ENCODE measurements around the gene KIF26A. TPM values are rescaled to one million over a fixed set of nuclear protein-coding genes. Genes with fewer than 3 reads are reported as not detected.
"Not testable (repeated sequence)": the region's sequence is repeated elsewhere in the genome, so short reads cannot be mapped to it uniquely, and the experiment has no call there.

KIF26A gene
- polyA plus RNA-seq, 3 donors, result 12.6 to 14.5 (median 12.6) TPM

GRCh38 chr14:104206281-104206904, 68.0 kb downstream of the KIF26A start:
- no peak for DNase-seq

DNA sequence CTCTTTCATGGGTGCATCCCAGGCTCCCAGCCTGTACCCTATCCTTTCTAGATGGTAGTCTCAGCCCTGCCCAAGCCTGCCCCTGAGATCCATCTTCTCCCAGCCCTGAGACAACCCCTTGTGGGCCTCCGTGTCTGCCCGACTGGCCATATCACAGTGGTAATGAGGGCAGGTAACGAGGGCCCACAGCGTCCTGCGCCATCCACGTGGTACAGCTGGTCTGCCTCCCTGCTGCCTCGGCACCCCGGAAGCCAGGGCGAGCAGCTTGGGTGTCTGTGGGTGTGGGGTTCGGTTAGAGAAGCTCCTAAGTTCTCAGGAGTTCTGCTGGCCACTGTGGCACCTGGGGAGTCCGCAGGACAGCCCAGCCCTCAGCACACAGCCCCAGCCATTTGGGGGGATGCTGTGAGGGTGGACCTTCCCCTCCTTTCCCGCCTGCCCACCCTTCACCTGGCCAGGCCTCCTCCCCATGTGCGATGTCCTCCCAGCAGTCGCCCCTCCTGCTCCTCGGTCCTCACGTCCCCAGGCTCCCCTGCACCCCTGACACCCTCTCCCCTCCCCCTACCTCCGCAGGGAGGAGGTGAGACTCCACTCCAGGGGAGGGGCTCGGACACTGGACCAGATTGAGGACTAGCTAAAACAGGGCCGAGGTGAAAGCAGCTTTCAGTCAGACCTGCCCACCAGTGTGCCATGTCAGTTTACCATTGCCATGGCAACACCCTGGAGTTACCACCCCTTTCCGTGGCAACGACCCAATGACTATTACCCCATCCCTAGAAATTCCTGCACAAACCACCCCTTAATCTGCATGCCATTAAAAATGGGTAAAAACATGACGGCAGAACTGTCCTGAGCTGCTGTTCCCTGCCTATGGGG, 69.0 kb downstream of the KIF26A start:
- no peak for DNase-seq

- not testable (repeated sequence) for DNase-seq
These were observed 69.6 kb downstream of the KIF26A start for GRCh38 chr14:104208015-104208295.

DNA sequence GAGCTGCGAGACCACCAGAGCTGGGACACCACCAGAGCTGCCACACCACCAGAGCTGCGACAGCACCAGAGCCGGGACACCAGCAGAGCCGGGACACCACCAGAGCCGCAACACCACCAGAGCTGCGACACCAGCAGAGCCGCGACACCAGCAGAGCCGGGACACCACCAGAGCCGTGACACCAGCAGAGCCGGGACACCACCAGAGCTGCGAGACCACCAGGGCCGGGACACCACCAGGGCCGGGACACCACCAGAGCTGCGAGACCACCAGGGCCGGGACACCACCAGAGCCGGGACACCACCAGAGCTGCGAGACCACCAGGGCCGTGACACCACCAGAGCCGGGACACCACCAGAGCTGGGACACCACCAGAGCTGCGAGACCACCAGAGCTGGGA, 69.9 kb downstream of the KIF26A start:
- not testable (repeated sequence) for DNase-seq

DNA sequence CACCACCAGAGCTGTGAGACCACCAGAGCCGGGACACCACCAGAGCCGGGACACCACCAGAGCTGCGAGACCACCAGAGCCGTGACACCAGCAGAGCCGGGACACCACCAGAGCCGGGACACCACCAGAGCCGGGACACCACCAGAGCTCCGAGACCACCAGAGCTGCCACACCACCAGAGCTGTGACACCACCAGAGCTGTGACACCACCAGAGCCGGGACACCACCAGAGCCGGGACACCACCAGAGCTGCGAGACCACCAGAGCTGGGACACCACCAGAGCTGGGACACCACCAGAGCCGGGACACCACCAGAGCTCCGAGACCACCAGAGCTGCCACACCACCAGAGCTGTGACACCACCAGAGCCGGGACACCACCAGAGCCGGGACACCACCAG, 70.7 kb downstream of the KIF26A start:
- DNase-seq, result not testable (repeated sequence)

DNA sequence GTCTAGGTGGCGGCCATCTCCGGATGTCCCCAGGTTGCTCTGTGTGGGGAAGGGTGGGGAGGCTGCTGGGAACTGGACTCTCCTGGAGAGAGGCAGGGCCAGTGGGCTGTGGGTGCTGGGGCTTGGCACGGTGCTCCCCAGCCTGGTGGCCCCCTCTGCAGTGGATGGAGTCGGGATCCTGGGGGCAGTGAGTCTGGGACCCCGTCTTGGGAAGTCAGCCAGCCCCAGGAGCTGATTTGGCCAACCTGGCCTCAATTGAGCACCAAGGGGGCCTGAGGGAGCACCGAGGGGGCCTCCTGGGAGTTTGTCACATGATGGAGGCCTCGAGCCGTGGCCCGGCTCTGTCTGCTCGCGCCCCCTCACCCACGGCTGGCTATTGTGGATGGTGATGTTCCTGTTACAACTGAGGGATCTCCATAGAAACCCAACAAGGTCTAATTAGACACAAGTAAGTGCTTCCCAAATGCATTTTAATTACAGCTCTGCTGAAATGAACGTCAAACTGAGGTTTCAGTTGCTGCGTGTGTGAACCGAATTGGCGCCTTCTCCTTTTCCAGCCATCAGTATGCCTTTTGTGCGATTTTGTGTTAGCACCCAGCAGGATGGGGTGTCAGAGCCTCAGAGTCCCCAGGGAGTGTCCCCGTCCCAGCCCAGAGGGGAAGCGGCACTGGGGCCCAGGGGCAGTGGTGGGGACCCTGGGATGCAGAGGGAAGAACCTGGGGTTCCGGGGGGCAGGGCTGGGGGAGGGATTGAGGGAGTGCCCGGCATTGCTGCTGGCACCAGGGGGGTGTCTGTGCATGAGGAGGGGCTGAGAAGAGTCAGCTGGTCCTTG, 71.8 kb downstream of the KIF26A start:
- DNase-seq, result no peak

GRCh38 chr14:104210817-104211195, 72.4 kb downstream of the KIF26A start:
- DNase-seq, result no peak

GRCh38 chr14:104211215-104211614, 72.8 kb downstream of the KIF26A start:
- DNase-seq, result no peak

DNA sequence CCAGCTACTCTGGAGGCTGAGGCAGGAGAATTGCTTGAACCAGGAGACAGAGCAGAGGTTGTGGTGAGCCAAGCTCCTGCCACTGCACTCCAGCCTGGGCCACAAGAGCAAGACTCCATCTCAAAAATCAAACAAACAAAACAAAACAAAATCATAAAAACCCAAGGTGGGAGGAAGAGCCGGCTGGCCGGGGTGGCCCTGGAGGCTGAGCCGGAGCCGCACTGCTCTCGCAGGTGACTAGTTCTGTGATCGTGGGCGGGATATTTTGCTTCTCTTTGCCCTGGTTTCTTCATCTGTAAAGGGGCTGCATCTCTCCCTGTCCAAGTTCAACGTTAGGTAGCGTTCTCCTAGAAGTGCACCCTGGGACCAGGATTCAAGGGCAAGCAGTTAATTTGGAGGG, 73.4 kb downstream of the KIF26A start:
- no peak for DNase-seq

DNA sequence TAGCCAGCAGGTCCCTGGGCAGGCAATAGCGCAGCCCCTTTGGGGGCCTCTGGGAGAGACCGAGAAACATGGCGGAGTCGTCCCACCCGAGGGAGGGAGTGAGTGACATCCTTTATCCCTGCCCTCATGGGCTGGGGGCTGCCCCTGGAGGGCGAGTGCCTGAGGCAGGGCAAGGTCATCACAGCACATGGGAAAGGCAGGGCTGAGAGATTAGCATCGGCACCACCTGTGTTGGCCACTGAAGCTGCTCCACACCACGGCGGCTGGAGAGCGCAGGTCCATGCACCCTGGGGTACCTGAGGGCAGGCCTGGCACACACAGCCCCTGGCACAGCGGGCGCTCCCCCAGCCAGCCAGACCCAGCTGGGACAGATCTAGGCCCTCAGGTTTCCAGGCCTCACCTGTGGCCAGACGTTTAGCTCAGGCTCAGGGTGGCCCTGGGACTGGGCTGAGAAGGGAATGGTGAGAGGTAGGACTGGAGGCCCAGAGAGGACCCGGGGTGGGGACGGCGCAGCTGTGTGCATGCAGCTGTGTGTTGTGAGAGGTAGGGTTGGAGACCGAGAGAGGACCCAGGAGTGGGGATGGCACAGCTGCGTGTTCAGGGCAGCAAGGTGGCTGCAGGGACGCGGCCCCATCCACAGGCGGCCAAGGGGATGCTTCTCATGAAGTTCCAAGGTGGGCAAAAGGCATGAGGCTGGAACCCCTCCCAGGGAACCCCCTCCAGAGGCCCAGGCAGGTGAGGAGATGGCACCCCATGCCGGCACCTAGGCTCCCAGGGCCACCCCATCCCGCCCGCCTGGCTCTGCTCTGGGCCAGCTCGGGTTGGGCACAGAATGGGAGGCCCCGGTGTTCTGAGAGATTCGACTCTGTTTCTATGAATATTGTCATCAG, 74.1 kb downstream of the KIF26A start:
- DNase-seq, result no peak

DNA sequence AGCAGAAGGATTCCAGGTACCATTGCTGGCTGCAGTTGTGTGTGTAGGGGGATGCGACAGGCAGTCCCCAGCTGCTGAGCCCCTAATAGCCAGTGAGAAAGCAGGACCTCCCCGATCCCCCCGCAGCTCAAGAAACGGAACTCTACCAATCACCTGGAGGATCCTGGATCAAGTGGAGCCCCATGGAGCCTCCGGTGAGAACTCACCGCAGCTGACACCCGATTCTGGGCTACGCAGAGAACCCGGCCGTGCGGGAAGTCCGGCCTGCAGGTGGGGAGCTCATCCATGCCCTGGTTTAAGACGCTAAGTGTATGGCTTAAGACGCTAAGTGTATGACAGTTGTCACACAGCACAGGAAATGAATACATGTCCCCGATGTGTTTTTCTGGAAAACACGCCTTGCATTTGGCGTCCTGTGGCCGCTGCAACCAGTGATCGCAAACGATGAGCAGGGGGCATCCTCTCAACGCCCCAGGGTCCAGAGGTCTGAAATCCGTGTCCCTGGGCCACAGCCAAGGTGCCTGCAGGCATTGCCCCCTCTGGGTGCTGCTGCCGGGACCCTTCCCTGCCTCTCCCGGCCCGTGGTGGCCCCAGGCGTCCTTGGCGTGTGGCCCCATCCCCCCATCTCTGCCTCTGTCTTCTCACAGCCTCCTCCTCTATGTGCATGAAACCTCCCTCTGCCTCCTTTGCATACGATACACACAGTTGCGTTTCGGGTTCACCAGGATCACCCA, 75.1 kb downstream of the KIF26A start:
- DNase-seq, result no peak

GRCh38 chr14:104214431-104215218, 76.2 kb downstream of the KIF26A start:
- no peak for DNase-seq

- DNase-seq, result no peak
These were observed 77.4 kb downstream of the KIF26A start for GRCh38 chr14:104215706-104216334.

GRCh38 chr14:104216457-104216856, 78.1 kb downstream of the KIF26A start:
- no peak for DNase-seq

DNA sequence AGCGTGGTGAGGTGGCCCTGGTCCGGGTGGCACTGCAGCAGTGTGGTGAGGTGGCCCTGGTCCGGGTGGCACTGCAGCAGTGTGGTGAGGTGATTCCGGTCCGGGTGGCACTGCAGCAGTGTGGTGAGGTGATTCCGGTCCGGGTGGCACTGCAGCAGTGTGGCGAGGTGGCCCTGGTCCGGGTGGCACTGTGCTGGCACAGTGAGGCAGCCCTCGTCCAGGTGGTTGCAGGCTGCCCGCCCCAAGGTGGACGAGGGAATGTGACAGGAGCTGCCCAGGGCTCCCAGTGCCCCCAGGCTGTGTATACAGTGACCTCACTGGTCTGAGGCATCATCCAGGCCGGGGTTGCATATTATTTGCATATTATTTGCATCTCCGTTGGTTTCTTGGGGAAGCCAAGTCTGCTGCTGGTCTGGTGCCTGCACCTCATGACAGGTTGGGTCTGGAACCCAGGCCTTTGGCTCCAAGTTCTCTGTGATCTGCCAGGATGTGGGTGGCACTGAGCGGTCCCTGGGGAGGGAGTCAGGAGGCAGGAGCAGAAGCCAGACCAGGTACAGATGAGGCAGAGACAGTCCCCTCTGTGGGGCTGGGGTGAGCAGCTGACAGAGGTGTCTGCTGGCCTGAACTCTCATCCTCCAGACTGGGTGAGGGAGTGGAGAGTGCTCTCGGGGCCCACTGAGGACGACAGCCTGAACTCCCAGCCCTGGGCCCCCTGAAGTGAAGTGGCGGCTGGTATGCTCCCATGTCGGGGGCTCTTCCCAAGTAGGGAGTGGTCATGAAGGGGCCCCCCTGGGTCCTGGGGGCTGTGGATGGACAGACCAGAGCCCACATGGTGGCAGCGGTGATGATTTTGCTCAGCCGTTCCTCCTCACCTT, 79.3 kb downstream of the KIF26A start:
- DNase-seq, result no peak

GRCh38 chr14:104218361-104219180, 80.2 kb downstream of the KIF26A start:
- no peak for DNase-seq

DNA sequence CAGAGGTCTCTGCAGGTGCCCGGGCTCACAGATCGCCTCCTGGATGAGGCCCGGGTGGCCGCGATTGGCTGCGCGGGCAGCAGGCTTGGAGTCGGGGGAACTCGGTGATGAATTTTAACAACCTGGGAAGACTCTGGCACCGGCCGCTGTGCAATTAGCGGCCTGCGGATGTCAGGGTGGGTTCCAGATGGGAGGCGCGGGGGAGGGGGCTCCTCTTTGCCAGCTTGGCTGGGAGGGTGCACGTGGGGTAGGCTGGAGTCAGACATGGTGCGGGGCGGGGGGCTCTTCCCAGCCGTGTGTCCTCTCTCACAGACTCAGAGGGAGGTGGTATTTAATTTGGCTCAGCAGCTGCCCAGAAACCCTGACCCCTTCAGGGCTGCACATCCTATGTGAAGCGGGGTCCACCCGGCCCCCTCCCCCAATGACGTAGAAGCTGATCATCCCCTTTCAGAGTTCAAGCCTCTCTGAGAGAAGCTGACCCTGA, 81.4 kb downstream of the KIF26A start:
- DNase-seq, result no peak
